ENCODE results near the gene HS3ST5. TPM values are rescaled to one million over a fixed set of nuclear protein-coding genes. Genes with fewer than 3 reads are reported as not detected.

The HS3ST5 gene
- total and polyA plus RNA-seq, 2 experiments from 2014 or later, result 2.8 to 3.5 TPM

DNA sequence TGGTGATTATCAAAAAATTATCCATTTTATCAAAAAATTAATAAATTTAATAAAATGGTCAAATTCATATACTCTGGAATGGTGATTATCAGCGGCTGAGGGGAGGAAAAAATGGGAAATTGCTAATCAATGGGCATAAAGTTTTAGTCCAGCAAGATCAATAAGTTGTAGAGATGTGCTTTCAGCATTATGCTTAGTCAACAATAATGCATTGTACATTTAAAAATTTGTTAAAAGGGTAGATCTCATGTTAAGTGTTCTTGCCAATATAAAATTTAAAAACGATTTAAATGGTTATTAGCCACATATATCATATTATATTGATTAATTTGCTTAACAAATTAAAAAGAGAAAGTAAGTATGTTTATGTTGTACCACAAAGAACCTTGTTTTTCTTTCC is 56.6 kb downstream of the HS3ST5 start:
- Histone ChIP-seq H3K4me3 (no peak overlapping the region), H3K36me3 (ENCODE audit: insufficient read depth) (no peaks in the 10 kb centered on the region), H3K27ac (ENCODE audit: low read depth) (no peak overlapping the region), H4K20me1 (replicated peaks; ENCODE audit: insufficient read depth) (no peaks in the 10 kb centered on the region), H3K4me1 (ENCODE audit: insufficient read depth) (peaks cover 27% of the 10 kb centered on the region), H3F3A (replicated peaks; ENCODE audit: low read depth) (peaks cover 4% of the 10 kb centered on the region; the same call in 1 of the 2 replicates), H3K4me2 (no peak overlapping the region), H2AFZ (no peak overlapping the region), H3K79me2 (replicated peaks; ENCODE audit: insufficient read depth) (peaks cover 4% of the 10 kb centered on the region), H3K9me2 (ENCODE audit: insufficient read depth) (no peaks in the 10 kb centered on the region), H3K27me3 (ENCODE audit: insufficient read depth) (no peaks in the 10 kb centered on the region)
- Mint-ChIP-seq H3K36me3 (ENCODE audit: low read depth) (peaks cover 3% of the 10 kb centered on the region; the same call in 1 of the 3 replicates), H3K4me1 (peaks cover 35% of the 10 kb centered on the region), H3K27ac (no peak overlapping the region), H3K4me3 (no peak overlapping the region), H3K27me3 (ENCODE audit: insufficient read depth, low read depth, poor library complexity) (no peaks in the 10 kb centered on the region), H3K9me3 (no peaks in the 10 kb centered on the region)
- TF ChIP-seq, protein P1, sequence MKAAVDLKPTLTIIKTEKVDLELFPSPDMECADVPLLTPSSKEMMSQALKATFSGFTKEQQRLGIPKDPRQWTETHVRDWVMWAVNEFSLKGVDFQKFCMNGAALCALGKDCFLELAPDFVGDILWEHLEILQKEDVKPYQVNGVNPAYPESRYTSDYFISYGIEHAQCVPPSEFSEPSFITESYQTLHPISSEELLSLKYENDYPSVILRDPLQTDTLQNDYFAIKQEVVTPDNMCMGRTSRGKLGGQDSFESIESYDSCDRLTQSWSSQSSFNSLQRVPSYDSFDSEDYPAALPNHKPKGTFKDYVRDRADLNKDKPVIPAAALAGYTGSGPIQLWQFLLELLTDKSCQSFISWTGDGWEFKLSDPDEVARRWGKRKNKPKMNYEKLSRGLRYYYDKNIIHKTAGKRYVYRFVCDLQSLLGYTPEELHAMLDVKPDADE (IDR thresholded peaks at IDR 0.05), result no peak
- TF ChIP-seq EZH2phosphoT487 (IDR thresholded peaks at IDR 0.05; ENCODE audit: unreplicated experiment), result no peak
- TF ChIP-seq ZNF114 (CRISPR knock-in tag; IDR thresholded peaks at IDR 0.05), result no peak
- no peak for TF ChIP-seq STAT1 (IDR thresholded peaks at IDR 0.05; ENCODE audit: unreplicated experiment)
- no peak for TF ChIP-seq JUNB (IDR thresholded peaks at IDR 0.05; ENCODE audit: unreplicated experiment)
- no peak for TF ChIP-seq ZNF331 (CRISPR knock-in tag; IDR thresholded peaks at IDR 0.05; ENCODE audit: low read depth)
- no peak for TF ChIP-seq ZNF462 (CRISPR knock-in tag; IDR thresholded peaks at IDR 0.05)
- TF ChIP-seq EZH2 (IDR thresholded peaks at IDR 0.05; ENCODE audit: low read depth, unreplicated experiment), result no peak
- TF ChIP-seq POLR2AphosphoS5 (IDR thresholded peaks at IDR 0.05; ENCODE audit: low read depth), result no peak
- TF ChIP-seq CREB1 (CRISPR knock-in tag; IDR thresholded peaks at IDR 0.05; ENCODE audit: low read depth), result no peak
- no peak for TF ChIP-seq REST (IDR thresholded peaks at IDR 0.05; ENCODE audit: unreplicated experiment)
- TF ChIP-seq NANOG (IDR thresholded peaks at IDR 0.05; ENCODE audit: borderline replicate concordance), result no peak
- TF ChIP-seq, protein P2, sequence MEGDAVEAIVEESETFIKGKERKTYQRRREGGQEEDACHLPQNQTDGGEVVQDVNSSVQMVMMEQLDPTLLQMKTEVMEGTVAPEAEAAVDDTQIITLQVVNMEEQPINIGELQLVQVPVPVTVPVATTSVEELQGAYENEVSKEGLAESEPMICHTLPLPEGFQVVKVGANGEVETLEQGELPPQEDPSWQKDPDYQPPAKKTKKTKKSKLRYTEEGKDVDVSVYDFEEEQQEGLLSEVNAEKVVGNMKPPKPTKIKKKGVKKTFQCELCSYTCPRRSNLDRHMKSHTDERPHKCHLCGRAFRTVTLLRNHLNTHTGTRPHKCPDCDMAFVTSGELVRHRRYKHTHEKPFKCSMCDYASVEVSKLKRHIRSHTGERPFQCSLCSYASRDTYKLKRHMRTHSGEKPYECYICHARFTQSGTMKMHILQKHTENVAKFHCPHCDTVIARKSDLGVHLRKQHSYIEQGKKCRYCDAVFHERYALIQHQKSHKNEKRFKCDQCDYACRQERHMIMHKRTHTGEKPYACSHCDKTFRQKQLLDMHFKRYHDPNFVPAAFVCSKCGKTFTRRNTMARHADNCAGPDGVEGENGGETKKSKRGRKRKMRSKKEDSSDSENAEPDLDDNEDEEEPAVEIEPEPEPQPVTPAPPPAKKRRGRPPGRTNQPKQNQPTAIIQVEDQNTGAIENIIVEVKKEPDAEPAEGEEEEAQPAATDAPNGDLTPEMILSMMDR (conservative IDR thresholded peaks at IDR 0.05; ENCODE audit: low read depth in 2 of 2), result no peak
- no peak for DNase-seq (ENCODE audit: low spot score)
- no peak for ATAC-seq

All from GM23338 (cell line).